ENCODE measurements around the gene MRPL1.
"Not testable (repeated sequence)": the region's sequence is repeated elsewhere in the genome, so short reads cannot be mapped to it uniquely, and the experiment has no call there.

Gene MRPL1

DNA sequence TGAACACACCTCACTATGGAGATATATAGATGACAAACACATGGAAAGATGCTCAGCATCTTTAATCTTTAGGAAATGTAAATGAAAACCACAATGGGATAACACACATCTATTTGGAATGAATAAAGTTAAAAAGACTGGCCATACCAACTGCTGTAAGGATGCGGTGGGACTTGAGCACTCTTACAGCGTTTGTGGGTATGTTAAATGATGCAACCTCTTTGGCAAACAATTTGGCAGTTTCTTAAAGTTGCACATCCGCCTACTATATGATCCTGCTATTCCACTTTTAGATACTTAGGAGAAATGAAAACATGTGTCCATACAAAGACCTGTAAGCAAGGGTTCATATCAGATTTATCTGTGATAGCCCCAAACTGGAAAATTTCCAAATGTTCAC is 50.7 kb downstream of the MRPL1 start:
- DNase-seq (ENCODE audit: low read depth in 2 of 2) = no peak

DNA sequence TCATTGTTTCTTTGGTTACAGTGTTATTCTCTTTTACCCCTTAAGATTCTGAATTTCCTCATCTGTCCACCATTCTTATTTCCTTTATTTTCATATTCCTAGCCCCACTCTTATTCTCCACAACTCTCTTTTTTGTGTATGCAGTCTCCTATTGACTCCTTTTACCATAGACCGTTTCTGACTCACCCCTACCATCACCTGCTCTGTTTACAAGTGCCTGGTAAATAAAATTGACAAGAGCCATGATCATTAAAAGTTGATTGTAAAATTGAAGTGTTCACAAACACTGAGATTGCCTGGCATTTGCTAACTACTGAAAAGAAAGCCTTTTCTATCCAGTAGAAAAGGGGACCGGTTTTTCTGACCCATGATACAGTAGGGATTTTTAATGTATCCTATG is 54.4 kb downstream of the MRPL1 start:
- no peak for DNase-seq (ENCODE audit: low read depth in 2 of 2)

DNA sequence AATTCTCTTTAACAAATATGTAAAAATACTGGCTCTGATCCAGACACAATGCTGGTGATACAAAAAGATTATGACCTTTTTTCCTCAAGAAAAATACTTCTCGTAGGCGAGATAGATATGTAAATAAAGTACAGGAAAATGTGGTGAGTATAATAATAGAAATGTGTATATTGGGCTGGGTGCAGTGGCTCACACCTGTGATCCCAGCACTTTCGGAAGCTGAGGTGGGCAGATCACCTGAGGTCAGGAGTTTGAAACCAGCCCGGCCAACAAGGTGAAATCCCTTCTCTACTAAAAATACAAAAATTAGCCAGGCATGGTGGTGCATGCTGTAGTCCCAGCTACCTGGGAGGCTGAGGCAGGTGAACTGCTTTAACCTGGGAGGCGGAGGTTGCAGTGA is 55.0 kb downstream of the MRPL1 start:
- no peak for DNase-seq (ENCODE audit: low read depth in 2 of 2)

DNA sequence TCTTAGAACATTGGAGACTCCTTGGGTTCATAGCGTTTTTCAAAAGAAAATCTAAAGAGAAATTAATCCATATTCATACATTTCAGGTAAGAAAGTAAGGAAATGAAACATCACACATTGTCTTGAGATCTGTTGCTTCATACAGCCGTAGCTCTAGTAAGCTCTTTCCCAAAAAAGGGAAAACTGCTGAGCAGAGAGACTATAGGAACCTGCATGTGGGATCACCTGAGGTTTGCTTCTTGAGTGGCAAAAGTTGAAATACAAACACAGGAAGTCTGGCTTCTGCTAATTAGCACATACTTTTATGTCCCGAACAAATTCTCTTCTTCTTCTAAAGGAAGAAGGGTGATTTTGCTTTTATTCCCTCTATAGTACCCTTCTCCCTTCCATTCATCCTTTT is 57.7 kb downstream of the MRPL1 start:
- DNase-seq (ENCODE audit: low read depth in 2 of 2) = no peak

DNA sequence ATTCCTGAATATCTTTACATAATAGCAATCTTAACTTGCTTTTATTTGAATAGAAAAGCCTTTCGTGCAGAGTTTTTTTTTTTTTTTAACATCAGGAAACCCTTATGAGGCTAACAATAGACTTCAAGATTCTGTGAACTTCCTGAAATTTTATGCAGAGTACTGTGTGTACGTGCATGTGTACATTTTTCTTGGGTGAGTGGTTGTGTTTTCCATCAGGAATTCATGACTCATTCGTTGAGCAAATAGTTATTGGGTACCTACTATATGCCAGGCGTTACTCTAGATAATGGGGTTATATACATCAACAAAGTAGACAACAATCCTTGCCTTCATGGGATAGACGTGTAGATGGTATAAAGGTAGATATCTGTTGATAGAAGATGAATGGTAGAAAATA is 59.1 kb downstream of the MRPL1 start:
- DNase-seq (ENCODE audit: low read depth in 2 of 2) = no peak

DNA sequence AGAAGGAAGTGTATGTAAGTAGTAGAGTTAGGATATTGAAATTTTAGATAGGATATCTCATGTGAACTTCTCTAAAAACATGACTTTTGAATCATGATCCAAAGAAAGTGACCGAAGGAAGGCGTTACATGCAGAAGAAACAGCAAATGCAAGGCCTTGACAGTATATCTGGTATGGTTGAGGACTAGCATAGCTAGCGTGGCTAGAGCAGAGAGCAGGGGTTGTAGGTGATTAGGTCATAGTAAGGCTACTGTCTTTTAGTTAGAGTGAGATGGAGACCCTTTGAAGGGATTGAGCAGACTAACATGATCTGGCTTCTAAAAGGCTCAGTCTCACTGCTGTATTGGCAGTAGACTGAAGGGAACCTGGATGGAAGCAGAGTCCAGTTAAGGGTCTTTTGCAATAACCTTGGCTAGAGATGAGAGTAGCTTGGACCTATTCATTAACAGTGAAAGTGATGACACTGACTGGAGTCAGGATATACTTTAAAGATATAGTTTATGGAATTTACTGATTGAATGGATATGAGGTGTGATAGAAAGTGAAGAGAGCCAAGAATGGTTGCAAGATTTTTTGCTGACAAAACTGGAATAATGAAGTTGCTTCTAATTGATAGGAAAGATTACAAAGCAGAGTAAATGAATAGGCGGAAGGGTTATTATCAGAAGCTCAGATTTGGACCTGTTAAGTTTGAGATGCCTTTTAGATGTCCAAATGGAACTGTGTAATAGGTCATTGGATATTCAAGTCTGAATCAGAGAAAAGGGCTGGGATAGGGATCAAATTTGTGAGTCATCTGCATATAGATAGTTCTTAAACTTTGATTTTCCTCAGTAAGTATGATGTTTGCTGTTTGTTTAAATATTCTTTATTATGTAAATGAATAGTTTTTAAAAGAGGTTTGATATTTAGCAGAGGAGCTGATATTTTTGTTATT is 59.8 kb downstream of the MRPL1 start:
- DNase-seq (ENCODE audit: low read depth in 2 of 2) = no peak

DNA sequence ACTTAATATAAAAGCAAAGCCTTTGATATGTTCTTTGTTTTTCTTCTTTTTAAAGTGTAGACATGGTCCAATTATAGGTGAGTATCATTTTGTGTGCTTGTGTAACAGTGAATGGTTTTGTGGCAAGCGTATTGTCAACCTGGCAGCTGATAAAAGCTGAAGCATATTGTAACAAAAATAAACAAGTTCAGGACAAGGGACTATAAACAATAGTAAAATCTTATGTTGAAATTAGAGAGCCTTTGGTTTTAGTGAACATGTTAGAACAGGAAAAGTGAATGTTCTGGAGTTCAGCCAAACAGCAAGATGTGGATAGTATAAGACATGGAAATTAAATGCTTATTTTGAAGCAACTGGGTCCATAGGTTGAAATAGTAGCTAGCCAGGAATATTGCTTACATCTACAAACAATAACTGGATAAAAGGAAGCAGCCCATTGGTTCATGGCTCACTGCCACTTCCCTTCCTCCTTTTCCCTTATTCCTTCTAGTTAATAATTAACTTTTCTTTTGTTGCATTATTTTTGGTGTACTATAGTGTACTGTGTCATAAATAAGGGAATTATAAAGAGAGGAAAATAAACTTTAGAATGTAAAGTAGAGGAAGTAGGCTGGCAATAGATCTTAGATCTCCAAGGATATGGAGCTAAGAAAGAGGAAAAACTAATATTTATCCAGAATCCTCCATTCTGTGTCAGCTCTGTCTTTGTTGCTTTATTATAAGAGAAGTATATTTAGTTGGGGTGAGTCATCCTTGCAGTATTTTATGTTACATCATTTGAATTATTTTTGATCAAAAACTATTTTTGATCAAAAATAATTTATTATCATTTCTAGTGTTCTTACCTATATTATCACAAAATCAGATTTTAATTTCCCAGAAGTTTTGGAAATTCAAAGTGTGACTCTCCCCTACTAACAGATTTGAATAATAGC is 65.6 kb downstream of the MRPL1 start:
- DNase-seq (ENCODE audit: low read depth in 2 of 2) = no peak

DNA sequence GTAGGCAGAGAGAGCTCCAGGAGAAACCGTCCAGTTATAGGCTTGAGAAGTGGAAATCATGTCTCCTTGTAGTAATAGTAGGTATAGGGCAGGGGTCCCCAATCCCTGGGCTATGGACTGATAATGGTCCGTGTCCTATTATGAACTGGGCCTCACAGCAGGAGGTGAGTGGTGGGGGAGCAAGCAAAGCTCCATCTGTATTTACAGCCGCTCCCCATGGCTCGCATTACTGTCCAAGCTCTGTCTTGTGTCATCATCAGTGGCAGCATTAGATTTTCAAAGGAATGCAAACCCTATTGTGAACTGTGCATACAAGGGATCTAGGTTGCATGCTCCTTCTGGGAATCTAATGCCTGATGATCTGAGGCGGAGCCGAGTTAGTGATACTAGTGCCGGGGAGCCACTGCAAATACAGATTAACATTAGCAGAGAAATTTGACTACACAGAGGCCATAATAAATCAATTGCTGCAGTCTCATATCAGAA is 67.6 kb downstream of the MRPL1 start:
- no peak for DNase-seq (ENCODE audit: low read depth in 2 of 2)

DNA sequence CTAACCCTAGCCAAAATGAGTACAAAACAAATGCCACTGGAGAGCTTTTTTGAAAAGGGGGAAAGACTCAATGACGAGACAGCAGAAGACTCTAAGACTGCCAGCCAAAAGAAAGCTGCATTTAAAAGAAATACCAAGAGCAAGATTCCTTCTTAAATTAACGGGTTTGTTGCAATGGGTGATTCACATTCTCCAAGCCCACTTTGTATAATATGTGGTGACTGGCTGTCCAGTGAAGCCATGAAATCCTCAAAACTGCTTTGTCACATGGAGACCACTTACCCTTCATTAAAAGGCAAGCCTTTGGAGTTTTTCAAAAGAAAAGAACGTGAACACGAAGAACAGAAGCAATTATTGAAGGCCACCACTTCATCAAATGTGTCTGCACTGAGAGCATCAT is 68.2 kb downstream of the MRPL1 start:
- no peak for DNase-seq (ENCODE audit: low read depth in 2 of 2)

DNA sequence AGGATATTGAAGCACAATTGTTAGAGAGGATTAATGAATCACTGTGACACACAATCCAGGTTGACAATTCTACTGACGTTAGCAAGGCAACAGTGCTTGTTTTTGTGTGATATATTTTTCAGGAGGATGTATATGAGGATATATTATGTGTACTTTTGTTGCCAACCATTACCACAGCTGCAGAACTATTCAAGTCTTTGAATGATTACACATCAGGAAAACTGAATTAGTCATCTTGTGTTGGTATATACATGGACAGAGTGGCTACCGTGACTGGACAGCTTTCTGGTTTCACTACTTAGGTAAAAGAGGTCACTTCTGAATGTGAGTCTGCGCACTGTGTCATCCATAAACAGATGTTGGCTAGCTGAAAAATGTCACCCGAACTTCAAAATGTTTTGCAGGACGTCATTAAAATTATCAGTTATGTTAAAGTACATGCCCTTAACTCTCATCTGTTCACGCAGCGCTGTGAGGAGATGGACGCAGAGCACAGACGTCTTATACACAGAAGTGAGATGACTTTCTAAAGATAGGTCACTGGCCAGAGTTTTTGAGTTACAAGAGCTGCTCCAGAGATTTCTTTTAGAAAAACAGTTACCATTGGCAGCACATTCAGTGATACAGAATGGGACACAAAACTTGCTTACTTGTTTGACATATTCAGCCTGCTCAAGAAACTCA is 69.0 kb downstream of the MRPL1 start:
- DNase-seq (ENCODE audit: low read depth in 2 of 2) = no peak

DNA sequence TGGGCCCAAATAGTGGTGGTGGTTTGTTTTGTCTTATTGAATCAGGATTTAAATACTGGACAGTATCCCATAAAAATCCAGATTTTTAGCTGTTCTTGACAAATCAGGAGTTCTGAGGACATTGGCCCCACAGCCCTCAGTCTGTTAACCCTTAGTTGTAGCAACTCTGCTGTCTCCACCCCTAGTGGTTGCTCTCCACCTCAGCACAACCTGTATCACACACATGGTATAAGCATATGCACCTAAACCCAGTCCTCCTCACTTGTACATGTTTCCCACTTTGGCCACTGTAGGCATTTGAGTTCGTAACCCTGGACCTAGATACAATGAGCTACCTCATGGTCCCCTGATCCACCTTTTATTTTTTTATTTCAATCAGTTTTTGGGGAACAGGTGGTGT is 75.9 kb downstream of the MRPL1 start:
- no peak for DNase-seq (ENCODE audit: low read depth in 2 of 2)

DNA sequence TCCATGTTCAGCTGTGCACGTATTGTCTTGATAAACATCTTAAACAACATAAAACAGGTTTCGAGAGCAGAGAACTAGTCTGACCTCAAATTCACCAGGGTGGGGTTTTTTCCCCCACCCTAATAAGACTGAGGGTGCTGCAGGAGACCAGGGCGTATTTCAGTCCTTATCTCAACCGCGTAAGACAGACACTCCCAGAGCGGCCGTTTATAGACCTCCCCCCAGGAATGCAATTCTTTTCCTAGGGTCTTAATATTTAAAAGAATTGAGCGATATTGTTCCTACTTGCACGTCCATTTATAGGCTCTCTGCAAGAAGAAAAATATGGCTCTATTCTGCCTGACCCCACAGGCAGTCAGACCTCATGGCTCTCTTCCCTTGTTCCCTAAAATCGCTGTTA is 83.3 kb downstream of the MRPL1 start:
- DNase-seq (ENCODE audit: low read depth in 2 of 2) = not testable (repeated sequence)

DNA sequence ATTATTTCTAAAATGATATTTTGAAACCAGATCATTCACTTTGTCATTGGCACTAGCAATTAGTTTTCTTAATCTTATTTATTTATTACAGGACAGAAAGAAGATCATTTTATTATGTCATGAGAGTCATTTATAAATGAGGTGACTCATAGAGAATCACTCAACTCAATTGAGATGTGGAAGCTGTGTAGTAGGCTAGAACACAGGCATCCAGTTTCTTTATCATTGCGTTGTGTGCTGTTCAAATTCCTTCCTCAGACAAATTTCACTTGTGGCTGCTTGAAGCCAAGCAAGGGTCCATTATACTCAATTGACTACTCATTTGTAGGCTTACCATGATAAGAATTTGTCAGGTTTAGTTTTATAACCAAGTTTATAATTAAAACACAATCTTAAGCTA is 87.6 kb downstream of the MRPL1 start:
- no peak for DNase-seq (ENCODE audit: low read depth in 2 of 2)

DNA sequence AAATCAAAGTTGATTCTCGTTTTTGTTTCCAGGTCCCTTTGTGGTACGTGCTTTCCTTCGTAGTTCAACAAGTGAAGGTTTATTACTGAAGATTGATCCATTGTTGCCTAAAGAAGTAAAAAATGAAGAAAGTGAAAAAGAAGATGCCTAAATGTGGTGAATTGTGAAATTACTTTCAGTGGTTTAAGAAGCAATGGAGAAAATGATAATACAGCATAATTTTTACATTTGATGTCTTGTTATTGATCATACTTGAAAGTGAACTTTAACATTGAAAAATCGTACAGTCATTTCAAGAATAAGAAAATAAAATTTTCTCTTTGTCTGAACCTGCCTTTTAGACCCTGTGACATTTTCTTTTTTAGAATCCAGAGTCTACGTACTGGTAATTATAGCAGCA is 89.8 kb downstream of the MRPL1 start:
- DNase-seq (ENCODE audit: low read depth in 2 of 2) = no peak

DNA sequence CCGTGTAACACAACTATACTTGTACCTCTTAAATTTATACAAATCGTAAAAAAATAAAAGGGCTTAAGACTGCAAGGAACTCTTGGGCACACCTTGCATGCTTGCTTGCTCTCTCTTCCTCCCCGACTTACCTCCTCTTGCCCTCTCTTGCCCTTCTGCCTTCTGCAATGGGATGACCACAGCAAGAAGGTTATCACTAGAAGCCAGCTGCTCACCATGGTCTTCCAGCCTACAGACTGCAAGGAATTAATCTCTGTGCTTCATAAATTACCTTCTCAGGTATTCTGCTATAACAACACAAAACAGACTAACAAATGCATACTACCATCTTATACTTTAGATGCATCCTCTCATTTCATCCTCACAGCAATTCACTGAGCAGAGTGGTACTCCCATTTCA is 92.1 kb downstream of the MRPL1 start:
- no peak for DNase-seq (ENCODE audit: low read depth in 2 of 2)

DNA sequence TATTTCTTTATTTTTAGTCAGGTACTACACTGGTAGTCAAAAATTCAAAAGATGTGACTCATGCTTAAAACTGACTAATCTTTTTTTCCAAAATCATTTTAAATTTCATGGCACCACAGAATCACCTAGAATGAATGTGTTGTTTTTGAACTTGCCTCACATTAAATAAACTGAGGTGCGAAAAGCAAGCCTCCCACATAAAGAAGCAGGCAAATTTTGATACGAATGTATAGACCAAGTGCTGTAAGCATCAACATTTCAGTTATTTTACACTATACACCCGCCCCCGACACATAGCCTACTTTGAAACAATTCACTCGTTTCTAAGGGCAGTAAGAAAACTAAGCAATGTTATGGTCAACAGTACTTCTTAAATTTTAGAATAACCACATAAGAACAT is 94.3 kb downstream of the MRPL1 start:
- no peak for DNase-seq (ENCODE audit: low read depth in 2 of 2)

DNA sequence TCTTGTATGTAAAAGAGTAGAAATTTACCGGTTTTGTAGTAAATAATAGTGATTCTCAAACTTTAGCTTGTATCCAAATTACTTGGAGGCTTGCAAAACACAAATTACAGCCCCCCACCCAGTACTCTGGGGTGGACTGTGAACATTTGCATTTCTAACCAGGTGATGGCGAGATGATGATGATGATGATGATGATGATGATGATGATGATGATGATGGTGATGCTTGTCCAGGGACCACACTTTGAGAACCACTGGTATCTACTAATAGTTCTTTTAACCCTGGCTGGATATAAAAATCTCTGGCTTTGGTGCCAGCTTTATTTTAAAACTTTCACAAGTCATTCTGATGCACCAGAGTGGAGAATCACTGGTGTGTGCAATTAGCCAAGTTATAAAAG is 96.3 kb downstream of the MRPL1 start:
- DNase-seq (ENCODE audit: low read depth in 2 of 2) = no peak

DNA sequence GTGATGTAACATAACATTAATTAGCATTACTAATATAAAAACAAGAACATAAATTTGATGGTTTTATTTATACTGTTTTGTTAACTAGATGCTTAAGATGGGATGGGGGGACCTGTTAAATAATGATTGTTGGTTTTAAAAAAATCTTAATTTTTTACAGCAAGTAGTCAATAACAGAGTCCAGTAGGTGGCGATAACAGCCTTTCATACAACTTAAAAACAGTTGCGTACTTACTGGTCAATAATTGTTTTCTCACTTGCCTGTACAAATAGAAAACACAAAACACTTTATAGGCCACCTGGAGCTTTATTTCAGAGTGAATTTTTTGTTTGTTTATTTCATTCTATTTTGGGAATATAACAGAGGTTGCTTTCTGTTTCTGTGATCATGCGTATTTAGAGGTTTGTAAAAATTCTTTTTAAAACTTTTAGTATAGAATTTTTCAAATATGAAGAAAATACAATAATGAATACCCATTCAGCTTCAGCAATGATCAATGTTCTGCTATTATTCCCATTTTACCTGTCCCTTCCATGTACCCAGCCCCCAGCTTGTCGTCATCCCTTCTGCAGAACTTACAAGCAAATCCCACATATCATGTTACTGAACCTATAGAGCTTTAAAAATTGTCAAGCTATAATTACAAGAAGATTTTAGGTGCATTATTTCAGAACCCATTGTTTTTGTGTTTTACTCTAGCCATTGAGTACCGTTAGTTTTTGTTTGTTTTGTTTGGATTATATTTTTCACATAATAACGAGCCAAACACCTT is 97.1 kb downstream of the MRPL1 start:
- DNase-seq (ENCODE audit: low read depth in 2 of 2) = no peak

DNA sequence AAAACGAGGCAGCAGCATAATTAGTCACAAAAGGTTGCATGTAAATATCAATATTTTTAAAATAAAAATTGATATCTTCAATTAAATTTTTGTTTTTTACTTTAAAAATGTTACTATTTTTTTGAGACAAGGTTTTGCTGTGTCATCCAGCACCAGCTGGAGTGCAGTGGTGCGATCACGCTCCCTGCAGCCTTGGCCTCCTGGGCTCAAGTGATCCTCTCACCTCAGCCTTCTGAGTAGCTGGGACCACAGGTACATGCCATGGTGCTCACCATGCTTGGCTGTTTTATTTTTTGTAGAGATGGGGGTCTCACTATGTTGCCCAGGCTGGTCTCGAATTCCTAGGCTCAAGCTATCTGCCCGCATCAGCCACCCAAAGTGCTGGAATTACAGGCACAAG is 97.7 kb downstream of the MRPL1 start:
- no peak for DNase-seq (ENCODE audit: low read depth in 2 of 2)

DNA sequence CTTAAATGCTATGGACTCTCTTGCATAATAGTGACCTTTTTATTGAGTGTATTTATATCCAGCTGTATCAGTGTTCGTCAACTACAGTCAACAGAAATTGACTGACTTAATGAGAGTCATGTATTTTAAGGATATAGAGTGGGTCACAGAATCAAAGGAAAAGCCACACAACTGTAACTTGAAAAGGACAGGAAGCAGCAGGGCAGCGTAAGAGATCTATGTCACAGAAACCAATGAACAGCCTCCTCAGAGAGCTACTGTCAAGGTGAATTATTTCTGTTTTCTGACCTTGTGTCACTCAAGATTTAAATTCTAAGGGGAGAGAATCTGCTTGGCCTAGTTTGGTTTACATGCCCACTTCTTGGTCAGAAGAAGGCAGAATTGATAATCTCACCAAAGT is 100.4 kb downstream of the MRPL1 start:
- DNase-seq (ENCODE audit: low read depth in 2 of 2) = no peak

DNA sequence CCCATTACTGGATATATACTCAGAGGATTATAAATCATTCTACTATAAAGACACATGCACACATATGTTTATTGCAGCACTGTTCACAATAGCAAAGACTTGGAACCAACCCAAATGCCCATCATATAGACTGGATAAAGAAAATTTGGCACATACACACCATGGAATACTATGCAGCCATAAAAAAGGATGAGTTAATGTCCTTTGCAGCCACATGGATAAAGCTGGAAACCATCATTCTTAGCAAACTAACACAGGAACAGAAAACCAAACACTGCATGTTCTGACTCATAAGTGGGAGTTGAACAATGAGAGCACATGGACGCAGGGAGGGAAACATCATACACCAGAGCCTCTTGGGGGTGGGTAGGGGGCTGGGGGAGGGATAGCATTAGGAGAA is 111.0 kb downstream of the MRPL1 start:
- not testable (repeated sequence) for DNase-seq (ENCODE audit: low read depth in 2 of 2)
